HG02623 (cell line): ENCODE data around the gene SQSTM1.

Experiments
- ATAC-seq: cut with Tn5 transposase; IDR thresholded peaks from one replicate; pipeline ENCODE4 v1.9.1; 2021; ENCODE audit warnings: moderate library complexity; ENCODE audit not compliant: unreplicated experiment

SQSTM1 gene

GRCh38 chr5:179872055-179872827 lies 51.5 kb downstream of the SQSTM1 start:
- no peak for ATAC-seq

GRCh38 chr5:179872828-179873575 lies 52.3 kb downstream of the SQSTM1 start:
- no peak for ATAC-seq

GRCh38 chr5:179873588-179874110 lies 52.9 kb downstream of the SQSTM1 start:
- ATAC-seq = no peak

- no peak for ATAC-seq
Observed at GRCh38 chr5:179874136-179874535, 53.4 kb downstream of the SQSTM1 start.

- ATAC-seq = no peak
Observed at GRCh38 chr5:179874536-179875292, 54.0 kb downstream of the SQSTM1 start.

GRCh38 chr5:179875741-179876609 lies 55.3 kb downstream of the SQSTM1 start:
- ATAC-seq = no peak

- no peak for ATAC-seq
Observed at GRCh38 chr5:179876610-179876952, 55.9 kb downstream of the SQSTM1 start.

GRCh38 chr5:179878222-179879002 lies 57.7 kb downstream of the SQSTM1 start:
- no peak for ATAC-seq

- no peak for ATAC-seq
Observed at GRCh38 chr5:179879003-179879689, 58.4 kb downstream of the SQSTM1 start.

GRCh38 chr5:179879690-179880010 lies 58.9 kb downstream of the SQSTM1 start:
- no peak for ATAC-seq

- ATAC-seq = no peak
Observed at GRCh38 chr5:179880066-179880650, 59.5 kb downstream of the SQSTM1 start.

GRCh38 chr5:179880848-179881590 lies 60.3 kb downstream of the SQSTM1 start:
- no peak for ATAC-seq

- ATAC-seq = no peak
Observed at GRCh38 chr5:179882338-179882737, 61.6 kb downstream of the SQSTM1 start.

GRCh38 chr5:179883163-179883562 lies 62.5 kb downstream of the SQSTM1 start:
- ATAC-seq = no peak

GRCh38 chr5:179885491-179886090 lies 64.9 kb downstream of the SQSTM1 start:
- ATAC-seq = no peak

- no peak for ATAC-seq
Observed at GRCh38 chr5:179886190-179886911, 65.6 kb downstream of the SQSTM1 start.

GRCh38 chr5:179887095-179887494 lies 66.4 kb downstream of the SQSTM1 start:
- ATAC-seq = no peak
